Fibroblast of lung (primary cell): ENCODE data around the gene KCNMA1.

ENCODE experiments used
- CTCF ChIP-seq, 2 donors: IDR thresholded peaks in 1 of 2; conservative IDR thresholded peaks in 1 of 2; 1 replicate in 1 of 2; 2 replicates in 1 of 2; pipeline ENCODE4 v1.5.1; 2011 to 2012; ENCODE audit warnings: low read length in 2 of 2, control low read depth in 1 of 2, inconsistent platforms in 1 of 2, low read depth in 1 of 2, mild to moderate bottlenecking in 1 of 2
- EZH2 ChIP-seq: IDR thresholded peaks from 2 replicates; pipeline ENCODE4 v1.5.1; 2012; ENCODE audit warnings: low read length, control low read depth, mild to moderate bottlenecking; ENCODE audit errors: missing control alignments

- TF ChIP-seq CTCF (conservative IDR thresholded peaks at IDR 0.05 in 1 of 2, IDR thresholded peaks at IDR 0.05 in 1 of 2; ENCODE audit: low read depth in 1 of 2, low read length in 2 of 2), result no peak
- TF ChIP-seq EZH2, result no peak
Observed at GRCh38 chr10:77347052-77347451, 290.6 kb downstream of the KCNMA1 start.
